GM19395 (cell line): ENCODE measurements around the gene FMN2.

Experiments used
- ATAC-seq: cut with Tn5 transposase; IDR thresholded peaks from one replicate; pipeline ENCODE4 v1.9.1; 2021; ENCODE audit warnings: mild to moderate bottlenecking, moderate library complexity; ENCODE audit not compliant: unreplicated experiment

FMN2 gene

GRCh38 chr1:240349695-240350094 lies 258.0 kb downstream of the FMN2 start:
- no peak for ATAC-seq

GRCh38 chr1:240350910-240351331 lies 259.2 kb downstream of the FMN2 start:
- ATAC-seq = no peak

GRCh38 chr1:240351690-240352089 lies 260.0 kb downstream of the FMN2 start:
- no peak for ATAC-seq

GRCh38 chr1:240352769-240353168 lies 261.1 kb downstream of the FMN2 start:
- ATAC-seq = no peak

- ATAC-seq = no peak
These were observed 264.9 kb downstream of the FMN2 start for GRCh38 chr1:240356568-240356967.

GRCh38 chr1:240362046-240362445 lies 270.4 kb downstream of the FMN2 start:
- ATAC-seq = no peak

- no peak for ATAC-seq
These were observed 271.1 kb downstream of the FMN2 start for GRCh38 chr1:240362826-240363225.

- no peak for ATAC-seq
These were observed 271.6 kb downstream of the FMN2 start for GRCh38 chr1:240363315-240363714.

GRCh38 chr1:240363914-240364313 lies 272.2 kb downstream of the FMN2 start:
- ATAC-seq = no peak

- ATAC-seq = no peak
These were observed 275.0 kb downstream of the FMN2 start for GRCh38 chr1:240366636-240367035.

- ATAC-seq = no peak
These were observed 293.9 kb downstream of the FMN2 start for GRCh38 chr1:240385551-240385950.

GRCh38 chr1:240385985-240386978 lies 294.6 kb downstream of the FMN2 start:
- ATAC-seq = no peak

- no peak for ATAC-seq
These were observed 295.4 kb downstream of the FMN2 start for GRCh38 chr1:240387051-240387450.

GRCh38 chr1:240391660-240392260 lies 300.1 kb downstream of the FMN2 start:
- no peak for ATAC-seq

- ATAC-seq = no peak
These were observed 302.7 kb downstream of the FMN2 start for GRCh38 chr1:240394353-240394752.

GRCh38 chr1:240395336-240395735 lies 303.7 kb downstream of the FMN2 start:
- ATAC-seq = no peak

- ATAC-seq = no peak
These were observed 307.7 kb downstream of the FMN2 start for GRCh38 chr1:240399381-240399780.

- ATAC-seq = no peak
These were observed 310.0 kb downstream of the FMN2 start for GRCh38 chr1:240401731-240402130.

GRCh38 chr1:240402326-240402725 lies 310.6 kb downstream of the FMN2 start:
- ATAC-seq = no peak

- no peak for ATAC-seq
These were observed 312.6 kb downstream of the FMN2 start for GRCh38 chr1:240404286-240404685.

- ATAC-seq = no peak
These were observed 314.1 kb downstream of the FMN2 start for GRCh38 chr1:240405751-240406150.

GRCh38 chr1:240407407-240407806 lies 315.7 kb downstream of the FMN2 start:
- no peak for ATAC-seq
